OCI-LY3 (cell line): Measurements from ENCODE around the gene XPO1.
"Not testable (repeated sequence)": the region's sequence is repeated elsewhere in the genome, so short reads cannot be mapped to it uniquely, and the experiment has no call there.

Source experiments
- H2AFZ ChIP-seq: fragments of 200-600, 300-600 bp; shearing (Covaris generic); 2 replicates; pipeline ENCODE4 v1.6.0; 2014; ENCODE audit warnings: antibody characterized with exemption, low read depth, low read length
- H3K27ac ChIP-seq: fragments of 200-600, 300-600 bp; sonication (generic); 2 replicates; pipeline ENCODE4 v1.5.1; 2014; ENCODE audit warnings: mild to moderate bottlenecking, low read length, moderate library complexity, mixed read lengths
- H3K27me3 ChIP-seq: fragments of 200-600, 300-600 bp; sonication (generic); 2 replicates; pipeline ENCODE4 v1.6.1; 2014; ENCODE audit warnings: low read depth, low read length, mixed read lengths
- H3K36me3 ChIP-seq: fragments of 200-600, 300-600 bp; sonication (generic); replicated peaks from 2 replicates; pipeline ENCODE3; 2014; ENCODE audit warnings: low read depth, low read length, mixed read lengths
- H3K4me1 ChIP-seq: fragments of 300-600, 200-600 bp; sonication (generic); 2 replicates; pipeline ENCODE4 v1.6.1; 2014; ENCODE audit warnings: low read length, mixed read lengths
- H3K4me2 ChIP-seq: fragments of 200-600, 300-600 bp; sonication (generic); 2 replicates; pipeline ENCODE4 v1.6.1; 2014; ENCODE audit warnings: low read length, mixed read lengths
- H3K4me3 ChIP-seq: fragments of 300-600, 200-600 bp; sonication (generic); 2 replicates; pipeline ENCODE4 v1.5.1; 2014; ENCODE audit warnings: antibody characterized with exemption, mild to moderate bottlenecking, low read length, moderate library complexity
- H3K79me2 ChIP-seq: fragments of 300-600, 200-600 bp; shearing (Covaris generic); 2 replicates; pipeline ENCODE4 v1.6.1; 2014; ENCODE audit warnings: mild to moderate bottlenecking, low read length, mixed read lengths
- H3K9ac ChIP-seq: fragments of 300-600, 200-600 bp; shearing (Covaris generic); 2 replicates; pipeline ENCODE4 v1.6.0; 2014; ENCODE audit warnings: mild to moderate bottlenecking, low read length, moderate library complexity
- H3K9me3 ChIP-seq: fragments of 200-600, 300-600 bp; shearing (Covaris generic); 2 replicates; pipeline ENCODE4 v1.6.1; 2014; ENCODE audit warnings: low read length, mixed read lengths; ENCODE audit not compliant: insufficient read depth
- H4K20me1 ChIP-seq: fragments of 200-600, 300-600 bp; sonication (generic); 2 replicates; pipeline ENCODE4 v1.6.1; 2016; ENCODE audit warnings: low read length, mixed read lengths; ENCODE audit not compliant: insufficient read depth
- EZH2phosphoT487 ChIP-seq: fragments of 200-600 bp; shearing (Covaris generic); IDR thresholded peaks from 2 replicates; pipeline ENCODE4 v1.6.1; 2018; ENCODE audit warnings: antibody characterized with exemption, mixed run types, low read depth
- TF ChIP-seq, protein P1 (sequence below): fragments of 200-600, 300-600 bp; sonication (generic); IDR thresholded peaks from 2 replicates; pipeline ENCODE4 v1.5.1; 2014; ENCODE audit warnings: antibody characterized with exemption, low read length, low read depth

XPO1 gene, protein sequence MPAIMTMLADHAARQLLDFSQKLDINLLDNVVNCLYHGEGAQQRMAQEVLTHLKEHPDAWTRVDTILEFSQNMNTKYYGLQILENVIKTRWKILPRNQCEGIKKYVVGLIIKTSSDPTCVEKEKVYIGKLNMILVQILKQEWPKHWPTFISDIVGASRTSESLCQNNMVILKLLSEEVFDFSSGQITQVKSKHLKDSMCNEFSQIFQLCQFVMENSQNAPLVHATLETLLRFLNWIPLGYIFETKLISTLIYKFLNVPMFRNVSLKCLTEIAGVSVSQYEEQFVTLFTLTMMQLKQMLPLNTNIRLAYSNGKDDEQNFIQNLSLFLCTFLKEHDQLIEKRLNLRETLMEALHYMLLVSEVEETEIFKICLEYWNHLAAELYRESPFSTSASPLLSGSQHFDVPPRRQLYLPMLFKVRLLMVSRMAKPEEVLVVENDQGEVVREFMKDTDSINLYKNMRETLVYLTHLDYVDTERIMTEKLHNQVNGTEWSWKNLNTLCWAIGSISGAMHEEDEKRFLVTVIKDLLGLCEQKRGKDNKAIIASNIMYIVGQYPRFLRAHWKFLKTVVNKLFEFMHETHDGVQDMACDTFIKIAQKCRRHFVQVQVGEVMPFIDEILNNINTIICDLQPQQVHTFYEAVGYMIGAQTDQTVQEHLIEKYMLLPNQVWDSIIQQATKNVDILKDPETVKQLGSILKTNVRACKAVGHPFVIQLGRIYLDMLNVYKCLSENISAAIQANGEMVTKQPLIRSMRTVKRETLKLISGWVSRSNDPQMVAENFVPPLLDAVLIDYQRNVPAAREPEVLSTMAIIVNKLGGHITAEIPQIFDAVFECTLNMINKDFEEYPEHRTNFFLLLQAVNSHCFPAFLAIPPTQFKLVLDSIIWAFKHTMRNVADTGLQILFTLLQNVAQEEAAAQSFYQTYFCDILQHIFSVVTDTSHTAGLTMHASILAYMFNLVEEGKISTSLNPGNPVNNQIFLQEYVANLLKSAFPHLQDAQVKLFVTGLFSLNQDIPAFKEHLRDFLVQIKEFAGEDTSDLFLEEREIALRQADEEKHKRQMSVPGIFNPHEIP (N-terminal part only)

DNA sequence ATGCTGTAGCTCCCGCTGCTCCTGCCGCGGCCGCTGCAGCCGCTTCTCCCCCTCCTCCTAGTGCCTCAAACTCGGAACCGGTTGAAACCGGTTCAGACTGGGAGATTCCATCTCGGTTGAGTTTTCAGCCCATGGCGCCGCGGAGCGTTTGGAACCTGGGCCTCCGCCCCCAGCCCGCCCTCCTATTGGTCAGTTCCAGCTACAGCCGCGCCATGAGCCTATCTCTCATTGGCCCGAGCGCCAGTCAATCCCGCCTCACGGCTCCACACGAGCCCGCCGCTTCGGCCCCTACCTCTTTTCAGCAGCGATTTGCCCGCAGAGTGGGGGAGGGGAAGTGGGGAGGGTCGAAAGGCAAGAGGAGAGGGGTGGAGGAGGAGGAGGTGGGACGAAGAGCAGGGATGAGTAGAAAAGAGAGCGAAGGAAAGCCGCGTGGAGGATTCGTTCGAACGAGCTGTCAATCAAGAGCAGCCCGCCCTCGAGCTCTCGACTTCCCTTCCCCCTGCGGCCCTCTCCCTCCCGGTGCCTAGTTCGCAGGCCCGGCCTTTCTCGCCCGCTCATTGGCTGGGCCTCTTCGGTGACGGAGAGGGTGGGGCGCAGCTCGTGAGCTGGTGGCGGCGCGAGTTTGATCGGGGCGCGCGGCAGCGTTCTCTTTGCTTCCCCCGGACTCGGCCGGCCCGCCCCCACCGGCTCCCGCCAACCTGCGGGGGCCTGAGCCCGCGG, at the start of gene XPO1:
Gene XPO1 (minus strand): TSS at position 157 of the 720 bp plus-strand sequence. CDS start 4,459 bp downstream, outside the sequence.
- Histone ChIP-seq H3K4me1 (peaks cover 28% of the 10 kb centered on the region), H3K27ac (peak within 1 kb of the TSS; percentile 92), H3K27me3 (no peaks in the 10 kb centered on the region), H3K9ac (peak within 1 kb of the TSS; percentile 97), H3K79me2 (peaks cover 53% of the 10 kb centered on the region), H3K4me2 (peak within 1 kb of the TSS; percentile 95), H4K20me1 (peaks cover 31% of the 10 kb centered on the region), H3K9me3 (no peaks in the 10 kb centered on the region), H3K36me3 (peaks cover 8% of the 10 kb centered on the region), H3K4me3 (peak within 1 kb of the TSS; percentile 95), H2AFZ (peak within 1 kb of the TSS; percentile 77)
- TF ChIP-seq, protein P1, sequence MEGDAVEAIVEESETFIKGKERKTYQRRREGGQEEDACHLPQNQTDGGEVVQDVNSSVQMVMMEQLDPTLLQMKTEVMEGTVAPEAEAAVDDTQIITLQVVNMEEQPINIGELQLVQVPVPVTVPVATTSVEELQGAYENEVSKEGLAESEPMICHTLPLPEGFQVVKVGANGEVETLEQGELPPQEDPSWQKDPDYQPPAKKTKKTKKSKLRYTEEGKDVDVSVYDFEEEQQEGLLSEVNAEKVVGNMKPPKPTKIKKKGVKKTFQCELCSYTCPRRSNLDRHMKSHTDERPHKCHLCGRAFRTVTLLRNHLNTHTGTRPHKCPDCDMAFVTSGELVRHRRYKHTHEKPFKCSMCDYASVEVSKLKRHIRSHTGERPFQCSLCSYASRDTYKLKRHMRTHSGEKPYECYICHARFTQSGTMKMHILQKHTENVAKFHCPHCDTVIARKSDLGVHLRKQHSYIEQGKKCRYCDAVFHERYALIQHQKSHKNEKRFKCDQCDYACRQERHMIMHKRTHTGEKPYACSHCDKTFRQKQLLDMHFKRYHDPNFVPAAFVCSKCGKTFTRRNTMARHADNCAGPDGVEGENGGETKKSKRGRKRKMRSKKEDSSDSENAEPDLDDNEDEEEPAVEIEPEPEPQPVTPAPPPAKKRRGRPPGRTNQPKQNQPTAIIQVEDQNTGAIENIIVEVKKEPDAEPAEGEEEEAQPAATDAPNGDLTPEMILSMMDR: no peak
- TF ChIP-seq EZH2phosphoT487: no peak

DNA sequence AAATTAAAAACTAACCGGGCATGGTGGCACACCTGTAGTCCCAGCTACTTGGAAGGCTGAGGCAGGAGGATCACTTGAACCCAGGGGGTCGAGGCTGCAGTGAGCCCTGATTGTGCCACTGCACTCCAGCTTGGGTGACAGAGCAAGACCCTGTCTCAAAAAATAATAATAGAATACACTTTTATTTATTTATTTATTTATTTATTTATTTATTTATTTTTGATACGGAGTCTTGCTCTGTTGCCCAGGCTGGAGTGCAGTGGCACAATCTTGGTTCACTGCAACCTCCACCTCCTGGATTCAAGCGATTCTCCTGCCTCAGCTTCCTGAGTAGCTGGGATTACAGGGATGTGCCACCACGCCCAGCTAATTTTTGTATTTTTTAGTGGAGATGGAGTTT, 48.8 kb upstream of the XPO1 start:
- H3K79me2 ChIP-seq, H3K4me3 ChIP-seq, H3K9ac ChIP-seq, H2AFZ ChIP-seq, H4K20me1 ChIP-seq, H3K27ac ChIP-seq, H3K9me3 ChIP-seq, H3K36me3 ChIP-seq, H3K4me2 ChIP-seq, H3K27me3 ChIP-seq: not testable (repeated sequence)
- peaks cover 18% of the 10 kb centered on the region for H3K4me1 ChIP-seq

DNA sequence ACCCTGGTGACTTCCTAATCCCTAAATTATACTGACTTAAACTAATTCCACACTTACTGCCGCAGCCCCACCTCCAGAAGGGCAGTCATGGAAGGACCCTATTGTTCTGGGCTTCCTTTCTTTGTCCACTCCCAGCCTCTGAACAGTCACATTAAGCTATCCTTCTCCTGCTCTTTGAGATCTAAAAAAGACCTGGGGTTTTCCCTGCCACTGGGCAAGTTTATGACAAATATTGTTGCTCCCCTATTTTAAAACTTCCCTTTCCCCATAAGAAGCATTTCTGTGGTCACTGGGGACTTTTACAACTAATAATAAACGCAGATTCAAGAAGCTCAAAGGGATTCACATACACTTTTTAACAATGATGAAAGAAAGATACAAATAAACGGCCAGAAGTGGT, 47.2 kb upstream of the XPO1 start:
- no peak overlapping the region for H3K9ac ChIP-seq
- no peaks in the 10 kb centered on the region for H3K9me3 ChIP-seq
- peak overlapping the region; percentile 57 for H3K4me2 ChIP-seq
- H2AFZ ChIP-seq: 0 out of 2 replicates have a peak overlapping the region, but pooled peaks have one; percentile 33
- H3K27ac ChIP-seq: no peak overlapping the region
- H3K36me3 ChIP-seq: no peaks in the 10 kb centered on the region
- H3K4me1 ChIP-seq: peaks cover 23% of the 10 kb centered on the region
- H3K4me3 ChIP-seq: peak overlapping the region; percentile 18; the same call in 1 of the 2 replicates
- TF ChIP-seq, protein P1: no peak
- no peak for TF ChIP-seq EZH2phosphoT487
- no peaks in the 10 kb centered on the region for H4K20me1 ChIP-seq
- H3K79me2 ChIP-seq: no peaks in the 10 kb centered on the region
- H3K27me3 ChIP-seq: no peaks in the 10 kb centered on the region

DNA sequence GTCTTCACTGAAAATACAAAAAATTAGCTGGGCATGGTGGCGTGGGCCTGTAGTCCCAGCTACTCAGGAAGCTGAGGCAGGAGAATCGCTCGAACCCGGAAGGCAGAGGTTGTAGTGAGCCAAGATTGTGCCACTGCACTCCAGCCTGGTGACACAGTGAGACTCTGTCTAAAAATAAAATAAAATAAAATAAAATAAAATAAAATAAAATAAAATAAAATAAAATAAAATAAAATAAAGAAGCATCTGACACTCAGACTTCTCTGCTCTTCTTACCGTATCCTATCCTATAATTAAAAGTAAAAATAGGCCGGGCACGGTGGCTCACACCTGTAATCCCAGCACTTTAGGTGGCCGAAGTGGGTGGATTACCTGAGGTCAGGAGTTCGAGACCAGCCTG, 46.2 kb upstream of the XPO1 start:
- not testable (repeated sequence) for H3K4me3 ChIP-seq, H3K79me2 ChIP-seq, H4K20me1 ChIP-seq, H3K9ac ChIP-seq, H3K36me3 ChIP-seq, H2AFZ ChIP-seq, H3K27me3 ChIP-seq, H3K27ac ChIP-seq, H3K9me3 ChIP-seq, H3K4me2 ChIP-seq
- H3K4me1 ChIP-seq: peaks cover 23% of the 10 kb centered on the region
